GM10847 (cell line): ENCODE data around the gene LMF2.

Experiments used
- POLR2A ChIP-seq: IDR thresholded peaks from 2 replicates; pipeline ENCODE4 v1.6.1; 2011; ENCODE audit not compliant: insufficient read length; ENCODE audit errors: extremely low read depth

The LMF2 gene

GRCh38 chr22:50516068-50516467, 8.6 kb upstream of the LMF2 start:
- TF ChIP-seq POLR2A = no peak

DNA sequence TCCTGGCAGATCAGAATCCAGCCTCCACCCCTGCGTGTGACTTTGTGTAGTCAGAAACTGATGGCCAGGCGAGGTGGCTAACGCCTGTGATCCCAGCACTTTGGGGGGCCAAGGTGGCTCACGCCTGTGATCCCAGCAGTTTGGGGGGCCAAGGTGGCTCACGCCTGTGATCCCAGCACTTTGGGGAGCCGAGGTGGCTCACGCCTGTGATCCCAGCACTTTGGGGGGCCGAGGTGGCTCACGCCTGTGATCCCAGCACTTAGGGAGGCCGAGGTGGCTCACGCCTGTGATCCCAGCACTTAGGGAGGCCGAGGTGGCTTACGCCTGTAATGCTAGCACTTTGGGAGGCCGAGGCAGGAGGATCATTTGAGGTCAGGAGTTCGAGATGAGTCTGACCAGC, 5.7 kb upstream of the LMF2 start:
- no peak for TF ChIP-seq POLR2A

- no peak for TF ChIP-seq POLR2A
Measured at GRCh38 chr22:50508897-50509296, 1.4 kb upstream of the LMF2 start.

GRCh38 chr22:50507991-50508884, 736 bp upstream of the LMF2 start, which contains the start of gene NCAPH2:
Gene NCAPH2 (plus strand): TSS chr22:50508224. CDS start chr22:50508338, 114 bp downstream.
- TF ChIP-seq POLR2A = peak; percentile 75

- TF ChIP-seq POLR2A = no peak
Measured at GRCh38 chr22:50506611-50507420, 686 bp downstream of the LMF2 start.

DNA sequence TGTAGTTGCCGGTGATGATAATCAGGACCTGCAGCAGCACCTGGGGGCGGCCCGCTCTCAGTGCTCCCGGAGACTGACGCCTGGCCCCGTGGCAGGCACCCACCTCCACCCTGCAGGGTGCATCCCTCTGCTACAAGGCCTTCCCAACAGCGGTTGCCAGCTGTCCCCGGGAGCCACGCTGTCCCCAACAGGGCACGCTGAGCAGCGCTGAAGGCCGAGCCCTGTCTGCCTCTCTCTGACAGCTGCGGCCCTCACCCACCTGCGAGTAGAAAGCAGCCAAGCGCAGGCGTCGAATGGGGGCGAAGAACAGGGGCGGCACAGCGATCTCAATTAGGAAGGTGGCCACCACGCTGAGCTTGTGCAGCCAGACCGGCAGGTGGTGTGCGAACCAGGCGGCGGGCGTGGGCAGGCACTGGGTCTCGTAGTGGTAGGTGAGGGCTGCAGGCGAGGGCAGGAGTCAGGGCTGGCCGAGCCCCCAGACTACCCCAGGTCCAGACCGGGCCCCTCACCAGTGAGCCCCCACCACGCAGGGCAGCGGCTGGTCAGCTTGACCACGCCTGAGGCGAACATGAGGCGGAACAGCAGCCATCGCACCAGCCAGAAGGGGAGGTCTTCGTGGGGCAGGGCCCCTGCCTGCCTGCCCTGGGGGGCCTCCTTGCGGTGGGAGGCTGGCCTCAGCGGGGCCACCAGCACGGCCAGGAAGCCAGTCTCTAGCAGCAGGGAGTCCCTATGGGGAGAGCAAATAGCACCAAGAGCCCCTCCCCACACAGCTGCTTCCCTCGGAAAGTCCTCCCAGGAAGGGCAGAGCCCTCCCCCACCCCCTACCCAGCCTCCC, 1.5 kb downstream of the LMF2 start:
- TF ChIP-seq POLR2A = no peak

GRCh38 chr22:50505276-50505775, 2.2 kb downstream of the LMF2 start:
- TF ChIP-seq POLR2A = no peak

DNA sequence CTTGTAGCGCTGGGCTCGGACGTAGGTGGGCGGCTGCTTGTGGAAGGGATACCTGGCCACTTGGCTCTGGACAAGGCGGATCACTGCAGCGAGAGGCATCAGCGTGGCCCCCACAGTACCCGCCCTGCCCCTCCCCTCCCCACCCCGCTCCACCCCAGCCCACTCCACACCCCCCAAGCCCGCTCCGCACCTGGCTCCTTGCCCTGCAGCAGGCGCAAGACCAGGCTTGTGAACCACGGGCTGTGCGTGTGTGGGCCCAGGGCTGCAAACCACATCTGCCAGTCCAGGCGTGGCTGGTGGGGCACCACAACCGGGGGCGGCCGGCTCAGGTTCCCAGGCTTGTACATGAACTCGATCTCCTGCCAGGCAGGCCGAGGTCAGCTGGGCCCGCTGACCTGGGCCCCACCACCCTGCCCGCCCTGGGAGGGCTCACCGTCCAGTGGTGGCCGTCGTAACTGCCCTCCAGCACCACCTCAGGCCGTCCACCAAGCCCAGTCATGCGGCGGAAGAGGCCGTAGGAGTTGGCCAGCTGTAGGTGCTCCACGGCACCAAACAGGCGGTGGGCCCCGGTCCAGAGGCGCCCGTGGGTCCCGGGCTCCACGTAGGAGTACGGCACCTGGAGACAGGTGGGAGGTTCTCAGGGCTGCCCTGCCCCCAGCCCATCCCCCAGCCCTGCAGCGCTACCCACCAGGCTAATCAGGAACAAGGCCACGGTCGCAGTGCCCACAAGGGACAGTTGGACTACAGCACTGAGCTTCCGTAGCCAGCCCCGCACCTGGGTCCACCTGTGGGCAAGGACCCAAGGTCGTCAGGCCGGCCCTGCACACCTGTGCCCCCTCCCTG, 2.9 kb downstream of the LMF2 start:
- no peak for TF ChIP-seq POLR2A

GRCh38 chr22:50503475-50504145, 3.9 kb downstream of the LMF2 start:
- TF ChIP-seq POLR2A = no peak

DNA sequence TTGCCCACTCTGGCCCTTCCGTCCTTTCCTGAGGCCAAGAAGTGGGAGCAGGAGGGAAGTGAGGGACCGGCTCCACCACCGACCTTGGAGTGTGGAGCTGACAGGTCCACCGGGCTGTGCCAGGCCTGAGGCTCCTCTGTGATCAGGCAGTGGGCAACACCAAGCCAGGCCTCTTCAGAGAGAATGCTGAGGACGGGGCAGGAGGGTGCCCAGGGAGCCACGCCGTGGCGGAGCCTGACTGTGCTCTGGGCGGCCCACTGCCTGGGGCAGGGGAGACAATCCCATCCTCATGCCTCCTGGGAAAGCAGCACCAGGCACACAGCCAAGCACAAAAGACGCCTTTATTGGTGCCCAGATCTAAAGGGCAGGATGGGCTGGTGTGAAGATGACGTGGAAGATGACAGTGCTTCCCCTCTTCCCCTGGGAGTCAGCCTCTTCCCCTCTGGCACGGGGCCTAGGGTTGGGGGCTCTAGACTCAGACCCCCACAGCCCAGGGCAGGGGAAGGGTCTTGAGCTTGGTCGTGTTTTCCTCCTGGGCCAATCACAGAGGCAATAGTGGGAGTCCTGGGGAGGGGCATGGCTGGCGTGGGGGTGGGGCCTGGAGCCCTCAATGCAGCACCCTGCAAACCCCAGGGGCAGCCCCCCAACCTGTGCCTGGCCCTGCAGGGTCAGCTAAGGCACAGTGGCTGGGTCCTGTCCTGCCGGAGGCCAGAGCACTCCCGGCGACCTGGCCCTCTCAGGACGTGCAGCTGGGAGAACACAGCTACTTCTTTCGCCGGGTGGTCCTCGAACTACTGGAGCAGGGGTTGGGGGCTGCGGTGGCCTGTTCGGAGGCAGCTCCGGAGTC, 4.7 kb downstream of the LMF2 start:
- no peak for TF ChIP-seq POLR2A

DNA sequence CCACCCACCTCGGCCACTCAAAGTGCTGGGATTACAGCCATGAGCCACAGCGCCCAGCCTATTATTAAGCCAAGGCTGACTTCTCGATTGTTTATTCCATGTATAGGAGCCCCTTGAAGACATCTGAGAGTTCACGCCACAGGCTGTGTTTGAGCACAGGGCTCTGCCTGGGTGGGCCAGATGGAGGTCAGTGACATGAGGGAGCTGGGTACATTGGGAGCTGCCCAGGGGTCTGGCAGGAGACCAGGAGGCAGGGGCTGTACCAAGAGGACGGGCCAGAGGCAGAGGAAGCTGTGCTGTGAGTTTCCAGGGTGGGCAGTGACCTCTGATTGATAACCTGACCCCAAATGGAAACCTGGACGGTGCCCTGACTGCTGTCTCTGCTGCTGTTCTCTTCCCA, 5.4 kb downstream of the LMF2 start:
- no peak for TF ChIP-seq POLR2A

- no peak for TF ChIP-seq POLR2A
Measured at GRCh38 chr22:50500452-50500851, 7.0 kb downstream of the LMF2 start.
